B cell (primary cell): ENCODE data around the gene MGMT. TPM values are rescaled to one million over a fixed set of nuclear protein-coding genes. Genes with fewer than 3 reads are reported as not detected.

Experiments used
- ATAC-seq: fragments of 200-7000 bp; cut with Tn5 transposase; one replicate; pipeline ENCODE4 v1.10.0; 2021; ENCODE audit warnings: low read depth, mild to moderate bottlenecking, moderate number of reproducible peaks, moderate library complexity
- CTCF ChIA-PET: fragments of 350-600 bp; sonication (Branson Sonifier 250); formaldehyde crosslinking; loops from one replicate; lab custom pipeline; 2021; ENCODE audit warnings: antibody characterized with exemption, inconsistent platforms; lab: Charles Lee
- POLR2A ChIA-PET: fragments of 350-600 bp; sonication (Branson Sonifier 250); formaldehyde crosslinking; loops from one replicate; lab custom pipeline; 2021; ENCODE audit warnings: antibody characterized with exemption; lab: Charles Lee
- DNase-seq: peaks from one replicate; pipeline ENCODE4 v3.0.0; 2013
- H2AFZ ChIP-seq: 2 replicates; pipeline ENCODE4 v1.6.1; 2012; ENCODE audit warnings: mild to moderate bottlenecking, low read depth, low read length; ENCODE audit not compliant: insufficient read depth, poor library complexity, severe bottlenecking
- H3K27ac ChIP-seq, 2 donors: 1 replicate in 1 of 2; 2 replicates in 1 of 2; pipeline ENCODE4 v1.5.1; 2012 to 2013; ENCODE audit warnings: low read length in 2 of 2, mild to moderate bottlenecking in 2 of 2, moderate library complexity in 1 of 2
- H3K27me3 ChIP-seq, 4 experiments: fragments of 200-600 bp in 1 of 4; sonication (generic) in 1 of 4; replicated peaks in 1 of 4; 1 replicate in 2 of 4; 2 replicates in 2 of 4; pipeline versions ENCODE4 v1.6.1 to v1.7.0; 2013 to 2016; ENCODE audit warnings: low read length in 3 of 4, mild to moderate bottlenecking in 2 of 4, mixed read lengths in 1 of 4, moderate library complexity in 1 of 4; ENCODE audit not compliant: insufficient read depth in 4 of 4, control insufficient read depth in 3 of 4; ENCODE audit errors: control extremely low read depth in 1 of 4
- H3K36me3 ChIP-seq, 2 experiments: replicated peaks in 1 of 2; 1 replicate in 1 of 2; 2 replicates in 1 of 2; pipeline versions ENCODE4 v1.6.1 to v1.7.1; 2013; ENCODE audit warnings: low read length in 1 of 2; ENCODE audit not compliant: insufficient read depth in 2 of 2, control insufficient read depth in 1 of 2; ENCODE audit errors: control extremely low read depth in 1 of 2, extremely low read depth in 1 of 2
- H3K4me1 ChIP-seq, 2 donors: fragments of 200-600 bp in 1 of 2; sonication (generic) in 1 of 2; 1 replicate in 1 of 2; 2 replicates in 1 of 2; pipeline versions ENCODE4 v1.5.1 to v1.6.1; 2013 to 2017; ENCODE audit warnings: low read length in 2 of 2; ENCODE audit not compliant: control insufficient read depth in 2 of 2, insufficient read depth in 2 of 2
- H3K4me2 ChIP-seq: replicated peaks from 2 replicates; pipeline ENCODE3; 2012; ENCODE audit warnings: mild to moderate bottlenecking, low read depth, low read length; ENCODE audit not compliant: poor library complexity, severe bottlenecking
- H3K4me3 ChIP-seq, 5 experiments: fragments of 200-600 bp in 1 of 5; sonication (generic) in 1 of 5; 1 replicate in 3 of 5; 2 replicates in 2 of 5; pipeline versions ENCODE4 v1.5.1 to v1.7.0; 2011 to 2016; ENCODE audit warnings: low read length in 4 of 5, mild to moderate bottlenecking in 4 of 5, low read depth in 2 of 5, control low read depth in 1 of 5, moderate library complexity in 1 of 5; ENCODE audit not compliant: insufficient read depth in 1 of 5; ENCODE audit errors: control extremely low read depth in 1 of 5, extremely low read depth in 1 of 5
- H3K79me2 ChIP-seq: fragments of 200-600 bp; sonication (generic); one replicate; pipeline ENCODE4 v1.6.0; 2016; ENCODE audit warnings: low read length; ENCODE audit not compliant: control insufficient read depth, insufficient read depth
- H3K9ac ChIP-seq: fragments of 200-600 bp; sonication (generic); 2 replicates; pipeline ENCODE4 v1.6.1; 2017; ENCODE audit warnings: mild to moderate bottlenecking, low read length, moderate library complexity
- H3K9me3 ChIP-seq, 3 donors: one replicate each; pipeline versions ENCODE4 v1.6.1 to v1.7.1; 2013; ENCODE audit warnings: low read length in 2 of 3; ENCODE audit not compliant: control insufficient read depth in 2 of 3, insufficient read depth in 1 of 3; ENCODE audit errors: control extremely low read depth in 1 of 3
- H4K20me1 ChIP-seq: 2 replicates; pipeline ENCODE4 v1.6.0; 2012; ENCODE audit warnings: mild to moderate bottlenecking, low read length; ENCODE audit not compliant: insufficient read depth, control insufficient read depth, poor library complexity, severe bottlenecking
- H3K27ac Mint-ChIP-seq: one replicate; pipeline ENCODE4 v1.8.0; 2021; ENCODE audit warnings: mixed read lengths
- H3K27me3 Mint-ChIP-seq: one replicate; pipeline ENCODE4 v1.8.0; 2021; ENCODE audit warnings: mixed read lengths
- H3K4me1 Mint-ChIP-seq: one replicate; pipeline ENCODE4 v1.8.0; 2021; ENCODE audit warnings: mixed read lengths
- H3K4me3 Mint-ChIP-seq: one replicate; pipeline ENCODE4 v1.8.0; 2021; ENCODE audit warnings: mixed read lengths
- H3K9me3 Mint-ChIP-seq: one replicate; pipeline ENCODE4 v1.8.0; 2022; ENCODE audit warnings: mixed read lengths; ENCODE audit not compliant: insufficient read depth
- EZH2 ChIP-seq: IDR thresholded peaks from 2 replicates; pipeline ENCODE4 v1.6.1; 2012; ENCODE audit warnings: borderline replicate concordance, low read depth, mild to moderate bottlenecking, moderate library complexity, low read length; ENCODE audit not compliant: insufficient read depth, poor library complexity, severe bottlenecking
- WGBS: methylation state at CpG from one replicate; pipeline ENCODE4 v1.1.5; 2013; ENCODE audit warnings: missing lambda C conversion rate; ENCODE audit not compliant: insufficient coverage; 5-methylcytosine and 5-hydroxymethylcytosine counted together
- intact Hi-C: fragments of 100-400 bp; cut with micrococcal nuclease; formaldehyde crosslinking; loops from one replicate; pipeline ENCODE4 v1.10.0; 2022
- polyA plus RNA-seq: library from polyadenylated mRNA; depleted of rRNA; stranded (reverse); fragments of >200 nt; gene quantifications from 2 replicates; pipeline ENCODE4 v1.2.3, GENCODE V29; 2012
- total RNA-seq, 2 donors: library from RNA; stranded (reverse); fragments of 120-200 nt in 1 of 2; gene quantifications; 1 replicate in 1 of 2; 2 replicates in 1 of 2; pipeline versions ENCODE4 v1.2.3 to v1.2.4, GENCODE V29; 2013 to 2022
- TF ChIP-seq, protein P1 (sequence below): fragments of 200-600 bp; IDR thresholded peaks from one replicate; pipeline ENCODE4 v1.8.0; 2022; ENCODE audit warnings: antibody characterized with exemption, mild to moderate bottlenecking

The MGMT gene
- total and polyA plus RNA-seq, 2 donors (not counting 1 experiment from before 2014, with no cell fraction given) = 16.6 to 87.7 TPM

DNA sequence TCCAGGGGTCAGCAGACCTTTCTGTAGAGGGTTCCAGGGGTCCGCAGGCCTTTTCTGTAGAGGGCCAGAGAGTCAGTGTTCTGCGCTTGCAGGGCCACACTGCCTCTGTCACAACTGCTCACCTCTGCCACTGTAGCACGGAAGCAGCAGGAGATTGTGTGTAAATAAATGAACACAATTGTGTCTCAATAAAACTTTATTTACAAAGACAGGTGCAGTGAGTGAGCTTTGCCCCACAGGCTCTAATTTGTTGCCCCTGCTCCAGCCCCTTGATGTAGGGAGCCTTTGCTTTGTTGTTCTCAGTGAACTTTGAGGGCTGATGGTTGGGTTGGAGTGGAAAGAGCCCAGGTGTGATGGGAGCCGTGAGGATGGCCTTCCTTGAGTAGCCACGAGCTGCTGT is 67.8 kb downstream of the MGMT start:
- 99% methylated on average over 4 of the region's 5 CpGs for WGBS
- no peak overlapping the region for H3K4me3 Mint-ChIP-seq

DNA sequence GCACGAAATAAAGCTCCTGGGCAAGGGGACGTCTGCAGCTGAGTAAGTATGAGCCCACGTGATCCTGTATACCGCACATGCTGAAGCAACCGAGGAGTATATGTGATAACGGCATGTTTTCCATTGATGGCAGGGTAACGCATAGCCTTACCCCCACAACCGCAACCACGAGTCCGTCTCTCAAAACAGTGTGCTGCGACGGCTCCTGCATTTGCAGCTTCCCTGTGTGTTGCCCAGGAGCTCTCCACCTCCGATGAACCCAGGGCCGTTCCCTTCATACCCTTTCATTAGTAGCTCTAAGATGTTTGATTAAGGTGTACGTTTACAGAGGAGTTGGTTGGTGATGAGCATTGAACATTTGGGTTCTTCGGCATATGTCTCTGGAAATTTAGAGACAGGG is 69.3 kb downstream of the MGMT start:
- TF ChIP-seq, protein P1, sequence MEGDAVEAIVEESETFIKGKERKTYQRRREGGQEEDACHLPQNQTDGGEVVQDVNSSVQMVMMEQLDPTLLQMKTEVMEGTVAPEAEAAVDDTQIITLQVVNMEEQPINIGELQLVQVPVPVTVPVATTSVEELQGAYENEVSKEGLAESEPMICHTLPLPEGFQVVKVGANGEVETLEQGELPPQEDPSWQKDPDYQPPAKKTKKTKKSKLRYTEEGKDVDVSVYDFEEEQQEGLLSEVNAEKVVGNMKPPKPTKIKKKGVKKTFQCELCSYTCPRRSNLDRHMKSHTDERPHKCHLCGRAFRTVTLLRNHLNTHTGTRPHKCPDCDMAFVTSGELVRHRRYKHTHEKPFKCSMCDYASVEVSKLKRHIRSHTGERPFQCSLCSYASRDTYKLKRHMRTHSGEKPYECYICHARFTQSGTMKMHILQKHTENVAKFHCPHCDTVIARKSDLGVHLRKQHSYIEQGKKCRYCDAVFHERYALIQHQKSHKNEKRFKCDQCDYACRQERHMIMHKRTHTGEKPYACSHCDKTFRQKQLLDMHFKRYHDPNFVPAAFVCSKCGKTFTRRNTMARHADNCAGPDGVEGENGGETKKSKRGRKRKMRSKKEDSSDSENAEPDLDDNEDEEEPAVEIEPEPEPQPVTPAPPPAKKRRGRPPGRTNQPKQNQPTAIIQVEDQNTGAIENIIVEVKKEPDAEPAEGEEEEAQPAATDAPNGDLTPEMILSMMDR = no peak
- no peak for TF ChIP-seq EZH2
- Histone ChIP-seq H2AFZ (no peak overlapping the region), H3K27ac (no peak overlapping the region), H3K79me2 (peaks cover 10% of the 10 kb centered on the region), H3K9ac (no peak overlapping the region), H3K9me3 (peaks cover 0 to 8% (median 0%) of the 10 kb centered on the region in 3 donors), H3K27me3 (no peaks in the 10 kb centered on the region), H3K36me3 (peaks cover 0 to 11% of the 10 kb centered on the region in 2 experiments), H3K4me3 (no peak overlapping the region), H3K4me2 (no peak overlapping the region), H3K4me1 (peaks cover 12 to 17% of the 10 kb centered on the region in 2 donors), H4K20me1 (peaks cover 18% of the 10 kb centered on the region)
- 98% methylated on average over 11 of the region's 16 CpGs for WGBS
- H3K27me3 Mint-ChIP-seq = no peaks in the 10 kb centered on the region
- no peak overlapping the region for H3K4me3 Mint-ChIP-seq
- ChIA-PET CTCF (no interaction called here), POLR2A (no interaction called here)
- H3K9me3 Mint-ChIP-seq = no peaks in the 10 kb centered on the region
- no peak for ATAC-seq
- H3K27ac Mint-ChIP-seq = peak overlapping the region; percentile 20
- DNase-seq = no peak
- intact Hi-C loops = no loop called here
- H3K4me1 Mint-ChIP-seq = peaks cover 22% of the 10 kb centered on the region

More for the DNA sequence above, 67.8 kb downstream of the MGMT start:
- Histone ChIP-seq H3K9me3 (peaks cover 0 to 8% (median 0%) of the 10 kb centered on the region in 3 donors), H2AFZ (no peak overlapping the region), H3K9ac (no peak overlapping the region), H4K20me1 (peaks cover 33% of the 10 kb centered on the region), H3K79me2 (peaks cover 17% of the 10 kb centered on the region), H3K36me3 (peaks cover 0 to 9% of the 10 kb centered on the region in 2 experiments), H3K27me3 (no peaks in the 10 kb centered on the region), H3K27ac (no peak overlapping the region), H3K4me1 (peaks cover 12 to 17% of the 10 kb centered on the region in 2 donors), H3K4me2 (no peak overlapping the region), H3K4me3 (no peak overlapping the region)
- no peak for TF ChIP-seq EZH2
- TF ChIP-seq, protein P1 = no peak
- DNase-seq (no peak), ATAC-seq (no peak)
- no peaks in the 10 kb centered on the region for H3K27me3 Mint-ChIP-seq
- peaks cover 26% of the 10 kb centered on the region for H3K4me1 Mint-ChIP-seq
- intact Hi-C loops = no loop called here
- POLR2A ChIA-PET = no interaction called here
- H3K9me3 Mint-ChIP-seq = no peaks in the 10 kb centered on the region
- no peak overlapping the region for H3K27ac Mint-ChIP-seq
- CTCF ChIA-PET = no interaction called here
